ENCODE results near the gene NGDN. TPM values are rescaled to one million over a fixed set of nuclear protein-coding genes. Genes with fewer than 3 reads are reported as not detected.

Gene NGDN
- total RNA-seq, 2 donors from 2014 or later: 22.2 to 24.1 TPM

- no peak for DNase-seq
- intact Hi-C loops (cut with DNase I, micrococcal nuclease): no loop called here
- ATAC-seq: no peak
Measured at GRCh38 chr14:23513005-23513817, 43.7 kb downstream of the NGDN start.

- ATAC-seq (no peak), DNase-seq (no peak)
- intact Hi-C loops (cut with DNase I, micrococcal nuclease): no loop called here
Measured at GRCh38 chr14:23513818-23514643, 44.5 kb downstream of the NGDN start.

- intact Hi-C loops (cut with DNase I, micrococcal nuclease): no loop called here
- DNase-seq: no peak
Measured at GRCh38 chr14:23514644-23514957, 45.1 kb downstream of the NGDN start.

GRCh38 chr14:23517650-23518326 lies 48.3 kb downstream of the NGDN start:
- intact Hi-C loops (cut with DNase I, micrococcal nuclease): no loop called here
- no peak for ATAC-seq

More at GRCh38 chr14:23514644-23514957, 45.1 kb downstream of the NGDN start:
- no peak for ATAC-seq

GRCh38 chr14:23518709-23519108 lies 49.2 kb downstream of the NGDN start:
- DNase-seq: no peak
- no peak for ATAC-seq
- intact Hi-C loops (cut with DNase I, micrococcal nuclease): no loop called here

More at GRCh38 chr14:23517650-23518326, 48.3 kb downstream of the NGDN start:
- DNase-seq: no peak

- ATAC-seq: no peak
- intact Hi-C loops (cut with DNase I, micrococcal nuclease): no loop called here
- no peak for DNase-seq
Measured at GRCh38 chr14:23520899-23521533, 51.5 kb downstream of the NGDN start.

GRCh38 chr14:23521785-23522640 lies 52.5 kb downstream of the NGDN start:
- ATAC-seq (no peak), DNase-seq (no peak)
- intact Hi-C loops (cut with DNase I, micrococcal nuclease): no loop called here

GRCh38 chr14:23522643-23523198 lies 53.2 kb downstream of the NGDN start:
- intact Hi-C loops (cut with DNase I, micrococcal nuclease): no loop called here
- ATAC-seq (no peak), DNase-seq (no peak)

GRCh38 chr14:23523229-23524016 lies 53.9 kb downstream of the NGDN start:
- ATAC-seq (no peak), DNase-seq (no peak)
- intact Hi-C loops (cut with DNase I, micrococcal nuclease): no loop called here

GRCh38 chr14:23524954-23525353 lies 55.5 kb downstream of the NGDN start:
- intact Hi-C loops (cut with DNase I, micrococcal nuclease): no loop called here
- no peak for DNase-seq
- ATAC-seq: no peak

- intact Hi-C loops (cut with DNase I, micrococcal nuclease): no loop called here
- DNase-seq: no peak
Measured at GRCh38 chr14:23525611-23526010, 56.1 kb downstream of the NGDN start.

More at GRCh38 chr14:23525611-23526010, 56.1 kb downstream of the NGDN start:
- no peak for ATAC-seq

Other genes starting within 250 kb of the NGDN start
- gene RNF212B, start 231.8 kb upstream of the NGDN start, total RNA-seq: not detected
- 10 to 100 TPM; 15.3 to 17.6 TPM for gene HOMEZ, start 183.6 kb upstream of the NGDN start, total RNA-seq
- gene PPP1R3E, start 166.8 kb upstream of the NGDN start, total RNA-seq: 10 to 100 TPM; 10.8 to 11.2 TPM
- gene BCL2L2, start 162.9 kb upstream of the NGDN start, total RNA-seq: 10 to 100 TPM; 34.7 to 40.2 TPM
- gene PABPN1, start 148.2 kb upstream of the NGDN start, total RNA-seq: 100 to 1,000 TPM; 131 to 158 TPM
- gene SLC22A17, start 116.8 kb upstream of the NGDN start, total RNA-seq: 1 to 10 TPM; 2.7 to 8.0 TPM
- gene EFS, start 104.5 kb upstream of the NGDN start, total RNA-seq: 1 to 10 TPM; 1.1 to 3.1 TPM
- gene IL25, start 96.9 kb upstream of the NGDN start, total RNA-seq: not detected
- gene CMTM5, start 92.7 kb upstream of the NGDN start, total RNA-seq: 1 to 10 TPM in 1 of 2 donors, not detected in 1; 1.6 TPM
- not detected for gene MYH6, start 61.4 kb upstream of the NGDN start, total RNA-seq
- gene MYH7, start 34.0 kb upstream of the NGDN start, total RNA-seq: not detected
- gene ZFHX2, start 82.1 kb downstream of the NGDN start, total RNA-seq: 1 to 10 TPM in 1 of 2 donors, under 1 TPM in 1; 0.49 to 1.9 TPM
- gene THTPA, start 86.6 kb downstream of the NGDN start, total RNA-seq: 10 to 100 TPM; 15.7 to 16.6 TPM
- gene AP1G2, start 98.1 kb downstream of the NGDN start, total RNA-seq: 100 to 1,000 TPM; 159 to 174 TPM
- gene JPH4, start 109.1 kb downstream of the NGDN start, total RNA-seq: under 1 TPM; 0.21 to 0.84 TPM
- under 1 TPM; 0.22 to 0.34 TPM for gene DHRS2, start 166.7 kb downstream of the NGDN start, total RNA-seq